Stomach smooth muscle (tissue), 2 donors: ENCODE results near the gene MYO5B.

ENCODE experiments used
- H3K27ac ChIP-seq: one replicate; pipeline ENCODE4 v1.7.0; 2013; ENCODE audit warnings: mild to moderate bottlenecking, low read length, inconsistent platforms
- H3K27me3 ChIP-seq, 2 donors: one replicate each; pipeline ENCODE4 v1.7.0; 2013; ENCODE audit warnings: low read length in 2 of 2; ENCODE audit not compliant: insufficient read depth in 2 of 2, control insufficient read depth in 1 of 2
- H3K36me3 ChIP-seq, 2 donors: one replicate each; pipeline ENCODE4 v1.7.0; 2013; ENCODE audit warnings: low read length in 2 of 2; ENCODE audit not compliant: control insufficient read depth in 2 of 2, insufficient read depth in 2 of 2
- H3K4me1 ChIP-seq: one replicate; pipeline ENCODE4 v1.7.0; 2013; ENCODE audit warnings: low read length; ENCODE audit not compliant: control insufficient read depth, insufficient read depth
- H3K4me3 ChIP-seq, 2 donors: one replicate each; pipeline ENCODE4 v1.7.0; 2013; ENCODE audit warnings: low read length in 2 of 2
- H3K9ac ChIP-seq, 2 donors: one replicate each; pipeline ENCODE4 v1.7.0; 2013; ENCODE audit warnings: low read length in 2 of 2, mild to moderate bottlenecking in 1 of 2
- H3K9me3 ChIP-seq, 2 donors: one replicate each; pipeline ENCODE4 v1.7.0; 2013; ENCODE audit warnings: low read length in 2 of 2; ENCODE audit not compliant: control insufficient read depth in 2 of 2
- donor health status: healthy.
- donor health status: Pancreatic carcinoma.

MYO5B gene

GRCh38 chr18:49910986-49911385 is 284.0 kb downstream of the MYO5B start:
- H3K27ac ChIP-seq: no peak overlapping the region
- no peak overlapping the region for H3K9ac ChIP-seq
- H3K36me3 ChIP-seq: no peaks in the 10 kb centered on the region
- peaks cover 0 to 2% of the 10 kb centered on the region in 2 donors for H3K27me3 ChIP-seq
- no peaks in the 10 kb centered on the region for H3K4me1 ChIP-seq
- no peak overlapping the region for H3K4me3 ChIP-seq
- no peaks in the 10 kb centered on the region for H3K9me3 ChIP-seq

- Histone ChIP-seq H3K27ac (no peak overlapping the region), H3K36me3 (no peaks in the 10 kb centered on the region), H3K4me3 (no peak overlapping the region), H3K4me1 (no peaks in the 10 kb centered on the region), H3K27me3 (peaks cover 0 to 2% of the 10 kb centered on the region in 2 donors), H3K9me3 (no peaks in the 10 kb centered on the region), H3K9ac (no peak overlapping the region)
These were observed 284.9 kb downstream of the MYO5B start for GRCh38 chr18:49910019-49910418.

DNA sequence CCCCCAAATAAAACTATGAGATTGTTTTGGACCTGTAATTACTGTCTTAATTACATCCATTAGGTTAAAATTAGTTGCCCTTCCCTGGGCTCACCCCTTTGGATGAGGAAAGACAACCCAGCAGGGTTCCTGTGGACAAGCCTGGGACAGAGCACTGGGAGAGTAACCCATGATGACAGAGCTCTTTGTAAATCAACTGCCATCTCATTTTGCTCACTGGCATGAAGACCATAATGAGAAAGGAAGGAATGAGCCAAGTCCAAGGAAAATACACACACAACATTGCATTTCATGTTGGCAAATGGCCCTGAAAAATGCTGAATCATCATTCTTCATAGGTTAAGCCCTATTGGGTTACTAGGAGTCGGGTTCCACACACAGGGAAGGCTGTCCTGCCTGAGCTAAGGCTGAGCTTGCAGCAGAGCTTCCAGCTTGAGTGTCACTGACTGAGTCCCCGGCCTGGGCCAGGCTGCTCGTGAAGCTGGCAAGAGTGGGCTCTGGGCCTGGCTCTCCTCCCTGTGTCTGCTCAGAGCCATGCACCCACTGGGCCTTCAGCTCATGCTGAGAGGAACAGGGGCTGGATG is 287.5 kb downstream of the MYO5B start:
- H3K4me3 ChIP-seq: no peak overlapping the region
- H3K4me1 ChIP-seq: no peaks in the 10 kb centered on the region
- H3K27me3 ChIP-seq: no peaks in the 10 kb centered on the region
- H3K9ac ChIP-seq: no peak overlapping the region
- H3K9me3 ChIP-seq: no peaks in the 10 kb centered on the region
- H3K36me3 ChIP-seq: no peaks in the 10 kb centered on the region
- H3K27ac ChIP-seq: no peak overlapping the region

GRCh38 chr18:49905771-49906170 is 289.2 kb downstream of the MYO5B start:
- H3K27ac ChIP-seq: no peak overlapping the region
- no peaks in the 10 kb centered on the region for H3K36me3 ChIP-seq

GRCh38 chr18:49904871-49905555 is 289.9 kb downstream of the MYO5B start:
- Histone ChIP-seq H3K27me3 (no peaks in the 10 kb centered on the region), H3K9ac (no peak overlapping the region), H3K27ac (no peak overlapping the region), H3K4me1 (no peaks in the 10 kb centered on the region), H3K36me3 (no peaks in the 10 kb centered on the region), H3K9me3 (no peaks in the 10 kb centered on the region), H3K4me3 (no peak overlapping the region)

More at GRCh38 chr18:49905771-49906170, 289.2 kb downstream of the MYO5B start:
- Histone ChIP-seq H3K4me3 (no peak overlapping the region), H3K4me1 (no peaks in the 10 kb centered on the region), H3K9me3 (no peaks in the 10 kb centered on the region), H3K27me3 (no peaks in the 10 kb centered on the region), H3K9ac (no peak overlapping the region)

GRCh38 chr18:49901862-49902340 is 293.0 kb downstream of the MYO5B start:
- Histone ChIP-seq H3K4me1 (no peaks in the 10 kb centered on the region), H3K36me3 (no peaks in the 10 kb centered on the region), H3K27ac (no peak overlapping the region), H3K9ac (no peak overlapping the region), H3K4me3 (no peak overlapping the region), H3K27me3 (no peaks in the 10 kb centered on the region), H3K9me3 (no peaks in the 10 kb centered on the region)

DNA sequence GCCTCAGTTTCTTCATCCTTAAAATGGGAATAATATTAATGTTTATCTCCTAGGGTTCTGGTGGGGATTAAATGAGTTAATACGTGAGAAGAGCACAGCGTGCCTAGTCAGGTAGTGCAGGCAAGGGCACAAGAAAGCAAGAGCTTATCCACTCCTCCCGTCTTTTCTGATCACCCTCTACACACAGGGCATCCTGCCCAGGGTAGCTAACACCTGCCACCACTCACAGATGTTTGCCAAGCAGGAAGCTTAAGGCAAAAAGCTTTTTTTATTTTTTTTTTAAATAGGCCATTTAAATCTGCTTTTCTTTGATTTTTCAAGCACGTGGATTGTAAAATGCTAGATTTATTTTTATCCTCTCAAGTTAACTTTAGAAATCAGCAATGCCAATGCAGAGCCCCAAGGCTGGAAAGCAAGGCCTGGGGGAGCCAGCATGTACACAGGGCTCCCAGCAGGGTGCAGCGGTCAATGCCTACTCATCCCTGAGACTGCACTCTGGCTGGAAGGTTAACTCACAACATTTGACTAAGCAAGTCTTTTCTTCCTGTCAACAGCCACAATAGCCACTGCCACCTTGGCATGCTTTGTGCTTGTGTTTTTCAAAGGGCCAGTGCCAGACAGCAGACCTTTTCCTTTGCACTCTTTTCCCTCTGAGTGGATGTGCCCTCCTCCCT is 295.2 kb downstream of the MYO5B start:
- Histone ChIP-seq H3K27me3 (peaks cover 0 to 2% of the 10 kb centered on the region in 2 donors), H3K4me3 (no peak overlapping the region), H3K9me3 (no peaks in the 10 kb centered on the region), H3K9ac (no peak overlapping the region), H3K27ac (no peak overlapping the region), H3K36me3 (no peaks in the 10 kb centered on the region), H3K4me1 (no peaks in the 10 kb centered on the region)

DNA sequence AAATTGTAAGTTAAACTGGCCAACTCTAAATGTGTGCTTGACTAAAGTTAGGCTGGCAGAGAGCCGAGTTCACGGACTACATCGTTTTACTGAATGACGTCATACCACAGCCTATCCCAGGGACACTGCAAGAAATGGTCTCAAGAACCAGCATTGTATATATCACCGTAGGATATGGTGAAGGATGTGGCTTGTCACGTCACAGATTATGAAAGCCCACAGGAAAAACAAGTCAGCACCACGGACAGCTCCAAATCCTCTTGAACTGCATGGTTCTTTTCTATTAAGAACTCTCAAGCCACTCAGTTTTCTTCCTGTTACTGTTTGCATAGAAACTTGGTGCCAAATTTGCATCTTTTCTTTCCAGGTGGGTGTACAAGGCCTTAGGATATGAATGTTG is 296.5 kb downstream of the MYO5B start:
- Histone ChIP-seq H3K9ac (no peak overlapping the region), H3K9me3 (no peaks in the 10 kb centered on the region), H3K27ac (no peak overlapping the region), H3K4me1 (no peaks in the 10 kb centered on the region), H3K27me3 (peaks cover 0 to 2% of the 10 kb centered on the region in 2 donors), H3K4me3 (no peak overlapping the region), H3K36me3 (no peaks in the 10 kb centered on the region)

DNA sequence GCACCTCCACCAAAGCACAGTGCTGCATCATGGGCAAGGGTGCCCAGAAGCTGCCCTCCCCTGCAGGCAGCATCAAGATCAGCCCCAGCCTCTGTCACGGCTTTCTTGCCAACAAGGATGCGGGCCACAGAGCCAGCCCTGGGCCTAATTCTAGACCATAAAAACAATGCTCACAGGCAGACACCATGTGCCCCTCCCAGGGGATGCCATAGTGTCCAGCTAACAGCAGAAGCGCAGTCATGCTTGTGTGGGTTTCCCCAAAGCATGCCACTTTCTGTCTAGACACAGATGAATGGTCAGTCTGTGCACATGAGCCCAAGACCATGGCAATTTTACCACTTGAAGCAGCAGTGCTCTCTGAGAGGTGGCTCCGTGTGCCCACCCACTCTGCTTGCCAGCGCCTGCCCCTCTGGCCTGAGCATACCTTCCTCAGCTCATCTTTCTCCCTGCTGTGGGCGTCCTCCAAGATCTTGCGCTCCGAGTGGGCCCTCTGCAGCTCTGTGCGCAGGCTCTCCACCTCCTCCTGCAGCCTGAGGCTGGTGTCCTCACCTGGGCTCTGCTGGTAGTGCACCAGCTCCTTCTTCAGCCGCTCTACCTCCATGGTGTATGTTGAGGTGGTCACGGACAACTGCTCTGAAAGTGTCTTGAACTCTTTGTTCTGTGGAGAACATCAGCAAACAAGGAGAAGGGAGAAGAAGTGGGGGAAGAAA is 300.3 kb downstream of the MYO5B start:
- Histone ChIP-seq H3K9ac (no peak overlapping the region), H3K36me3 (no peaks in the 10 kb centered on the region), H3K27ac (no peak overlapping the region), H3K4me3 (no peak overlapping the region), H3K4me1 (no peaks in the 10 kb centered on the region), H3K27me3 (peaks cover 0 to 2% of the 10 kb centered on the region in 2 donors), H3K9me3 (no peaks in the 10 kb centered on the region)

- H3K27me3 ChIP-seq: peaks cover 0 to 4% of the 10 kb centered on the region in 2 donors
- H3K4me1 ChIP-seq: no peaks in the 10 kb centered on the region
- no peak overlapping the region for H3K9ac ChIP-seq
- no peaks in the 10 kb centered on the region for H3K36me3 ChIP-seq
- no peak overlapping the region for H3K27ac ChIP-seq
- no peak overlapping the region for H3K4me3 ChIP-seq
- H3K9me3 ChIP-seq: no peaks in the 10 kb centered on the region
These were observed 301.9 kb downstream of the MYO5B start for GRCh38 chr18:49893036-49893435.
